NCI-H748 (cell line): ENCODE measurements around the gene HP1BP3.
"Not testable (repeated sequence)": the region's sequence is repeated elsewhere in the genome, so short reads cannot be mapped to it uniquely, and the experiment has no call there.

Source experiments
- DNase-seq: peaks from one replicate; lab custom pipeline; 2025; ENCODE audit not compliant: unreplicated experiment; lab: John Stamatoyannopoulos, UW

HP1BP3 gene

GRCh38 chr1:20787029-20787839 is at the start of gene HP1BP3:
HP1BP3 (minus strand) TSS chr1:20787307; CDS start chr1:20780440, 6,867 bp downstream.
- peak; percentile 75 for DNase-seq

GRCh38 chr1:20836230-20836629 is 49.1 kb upstream of the HP1BP3 start:
- DNase-seq: no peak

- DNase-seq: no peak
These were observed 47.7 kb upstream of the HP1BP3 start for GRCh38 chr1:20834780-20835179.

GRCh38 chr1:20834192-20834591 is 47.1 kb upstream of the HP1BP3 start:
- DNase-seq: no peak

- DNase-seq: no peak
These were observed 43.3 kb upstream of the HP1BP3 start for GRCh38 chr1:20830378-20830777.

- no peak for DNase-seq
These were observed 42.8 kb upstream of the HP1BP3 start for GRCh38 chr1:20829946-20830345.

- no peak for DNase-seq
These were observed 42.4 kb upstream of the HP1BP3 start for GRCh38 chr1:20829531-20829930.

- DNase-seq: no peak
These were observed 36.7 kb upstream of the HP1BP3 start for GRCh38 chr1:20823845-20824244.

GRCh38 chr1:20821466-20821865 is 34.4 kb upstream of the HP1BP3 start:
- no peak for DNase-seq

GRCh38 chr1:20819818-20820217 is 32.7 kb upstream of the HP1BP3 start:
- DNase-seq: no peak

GRCh38 chr1:20814534-20814871 is 27.4 kb upstream of the HP1BP3 start:
- no peak for DNase-seq

- DNase-seq: no peak
These were observed 24.8 kb upstream of the HP1BP3 start for GRCh38 chr1:20811916-20812315.

GRCh38 chr1:20793236-20793635 is 6.1 kb upstream of the HP1BP3 start:
- DNase-seq: no peak

- DNase-seq: no peak
These were observed 5.1 kb upstream of the HP1BP3 start for GRCh38 chr1:20792196-20792595.

GRCh38 chr1:20790785-20791184 is 3.7 kb upstream of the HP1BP3 start:
- DNase-seq: no peak

GRCh38 chr1:20789598-20789997 is 2.5 kb upstream of the HP1BP3 start:
- not testable (repeated sequence) for DNase-seq

GRCh38 chr1:20787840-20788795 is 1.0 kb upstream of the HP1BP3 start:
- peak; percentile 34 for DNase-seq

- DNase-seq: peak; percentile 95
These were observed 666 bp downstream of the HP1BP3 start for GRCh38 chr1:20786253-20787028.

GRCh38 chr1:20785907-20786252 is 1.2 kb downstream of the HP1BP3 start:
- peak; percentile 66 for DNase-seq

GRCh38 chr1:20775700-20776099 is 11.4 kb downstream of the HP1BP3 start:
- DNase-seq: no peak

GRCh38 chr1:20771780-20772179 is 15.3 kb downstream of the HP1BP3 start:
- DNase-seq: no peak
